Panc1 (cell line): ENCODE measurements around the gene KRT35.

ENCODE experiments used
- CTCF ChIP-seq: fragments of 450-650 bp; IDR thresholded peaks from 2 replicates; pipeline ENCODE4 v1.5.1; 2017; ENCODE audit warnings: mild to moderate bottlenecking
- POLR2AphosphoS5 ChIP-seq: IDR thresholded peaks from 2 replicates; pipeline ENCODE4 v1.6.1; 2012; ENCODE audit warnings: mild to moderate bottlenecking, low read depth, low read length, moderate library complexity
- REST ChIP-seq, 2 experiments: IDR thresholded peaks; 2 replicates each; pipeline ENCODE4 v1.6.1; 2011 to 2012; ENCODE audit warnings: low read depth in 2 of 2, control low read depth in 1 of 2, low read length in 1 of 2, mild to moderate bottlenecking in 1 of 2, moderate library complexity in 1 of 2; ENCODE audit not compliant: insufficient read depth in 1 of 2
- SIN3A ChIP-seq: IDR thresholded peaks from 2 replicates; pipeline ENCODE4 v1.6.1; 2012; ENCODE audit warnings: low read depth, mild to moderate bottlenecking, low read length, moderate library complexity, borderline replicate concordance; ENCODE audit not compliant: insufficient read depth
- TCF7L2 ChIP-seq: IDR thresholded peaks from 2 replicates; pipeline ENCODE4 v1.6.1; 2011; ENCODE audit warnings: mild to moderate bottlenecking, low read depth, low read length, inconsistent platforms

GRCh38 chr17:41491476-41491875 lies 10.5 kb upstream of the KRT35 start:
- no peak for TF ChIP-seq REST (IDR thresholded peaks at IDR 0.05; ENCODE audit: insufficient read depth in 1 of 2, low read depth in 2 of 2, low read length in 1 of 2)
- TF ChIP-seq POLR2AphosphoS5 = no peak
- TF ChIP-seq CTCF = no peak
- no peak for TF ChIP-seq SIN3A
- TF ChIP-seq TCF7L2 = no peak
